Kidney (tissue), 14 donors: ENCODE results near the gene MAP4. TPM values are rescaled to one million over a fixed set of nuclear protein-coding genes. Genes with fewer than 3 reads are reported as not detected.

Source experiments
- DNase-seq, 5 donors: peaks; one replicate each; pipeline ENCODE4 v3.0.0-alpha.2; 2013 to 2020
- FAIRE-seq: peaks from 2 replicates; lab custom pipeline; 2012; peaks lifted over from hg19 to GRCh38; lab: Jason Lieb, UNC
- H3K27ac ChIP-seq, 2 donors: one replicate each; pipeline ENCODE4 v1.7.0; 2013; ENCODE audit warnings: low read depth in 2 of 2, low read length in 2 of 2, inconsistent platforms in 1 of 2
- H3K27me3 ChIP-seq: one replicate; pipeline ENCODE4 v1.7.1; 2013; ENCODE audit warnings: low read length, inconsistent platforms; ENCODE audit not compliant: control insufficient read depth, insufficient read depth
- H3K36me3 ChIP-seq, 3 donors: one replicate each; pipeline versions ENCODE4 v1.7.0 to v1.7.1; 2013; ENCODE audit warnings: low read length in 3 of 3, control low read depth in 1 of 3, inconsistent platforms in 1 of 3; ENCODE audit not compliant: insufficient read depth in 3 of 3, control insufficient read depth in 2 of 3
- H3K4me1 ChIP-seq, 3 donors: one replicate each; pipeline versions ENCODE4 v1.7.0 to v1.7.1; 2013; ENCODE audit warnings: low read length in 3 of 3, inconsistent platforms in 1 of 3, low read depth in 1 of 3; ENCODE audit not compliant: control insufficient read depth in 2 of 3, insufficient read depth in 2 of 3
- H3K4me3 ChIP-seq, 3 donors: one replicate each; pipeline versions ENCODE4 v1.7.0 to v1.8.1; 2013; ENCODE audit warnings: low read length in 3 of 3, control low read depth in 1 of 3, inconsistent platforms in 1 of 3
- H3K9ac ChIP-seq, 3 donors: one replicate each; pipeline versions ENCODE4 v1.7.0 to v1.7.1; 2013; ENCODE audit warnings: low read length in 3 of 3, control low read depth in 1 of 3, inconsistent platforms in 1 of 3
- H3K9me3 ChIP-seq, 3 donors: one replicate each; pipeline versions ENCODE4 v1.7.0 to v1.7.1; 2013; ENCODE audit warnings: low read length in 3 of 3, control low read depth in 1 of 3, inconsistent platforms in 1 of 3; ENCODE audit not compliant: control insufficient read depth in 2 of 3, insufficient read depth in 1 of 3
- intact Hi-C: fragments of 100-400 bp; cut with DNase I; formaldehyde crosslinking; loops from one replicate; pipeline ENCODE4 v1.11.1; 2022
- polyA plus RNA-seq: library from polyadenylated mRNA; stranded (reverse); fragments of 350-450 nt; fragmentation: Illumina TruSeq; extraction: RNeasy Lipid Tissue Mini Kit (QIAGEN cat#74804); gene quantifications from one replicate; pipeline ENCODE4 v1.2.3, GENCODE V29; 2014; ENCODE audit warnings: low read depth, low replicate concordance; ENCODE audit not compliant: insufficient read depth
- total RNA-seq: library from RNA; stranded (reverse); fragmentation: NEBNext Ultra II Directional; extraction: Animal tissue kit (Norgen Biotek cat#: 25700); gene quantifications from one replicate; pipeline ENCODE4 v1.2.1, GENCODE V29; 2021
- TF ChIP-seq, protein P1 (sequence below): IDR thresholded peaks from 3 replicates; pipeline ENCODE4 v1.5.1; 2012; ENCODE audit warnings: mild to moderate bottlenecking, moderate library complexity, borderline replicate concordance; ENCODE audit not compliant: insufficient read depth; ENCODE audit errors: extremely low read depth
- donor health status: control.
- donor health status: control.
- donor health status: control.
- donor health status: control.
- donor health status: control.
- donor health status: DM: yes; HTN: yes; CAD: no.
- donor health status: Normal renal cell carcinoma (clear cell type).

MAP4 gene
- total and polyA plus RNA-seq, 2 donors from 2014 or later: 69.6 to 239 TPM

DNA sequence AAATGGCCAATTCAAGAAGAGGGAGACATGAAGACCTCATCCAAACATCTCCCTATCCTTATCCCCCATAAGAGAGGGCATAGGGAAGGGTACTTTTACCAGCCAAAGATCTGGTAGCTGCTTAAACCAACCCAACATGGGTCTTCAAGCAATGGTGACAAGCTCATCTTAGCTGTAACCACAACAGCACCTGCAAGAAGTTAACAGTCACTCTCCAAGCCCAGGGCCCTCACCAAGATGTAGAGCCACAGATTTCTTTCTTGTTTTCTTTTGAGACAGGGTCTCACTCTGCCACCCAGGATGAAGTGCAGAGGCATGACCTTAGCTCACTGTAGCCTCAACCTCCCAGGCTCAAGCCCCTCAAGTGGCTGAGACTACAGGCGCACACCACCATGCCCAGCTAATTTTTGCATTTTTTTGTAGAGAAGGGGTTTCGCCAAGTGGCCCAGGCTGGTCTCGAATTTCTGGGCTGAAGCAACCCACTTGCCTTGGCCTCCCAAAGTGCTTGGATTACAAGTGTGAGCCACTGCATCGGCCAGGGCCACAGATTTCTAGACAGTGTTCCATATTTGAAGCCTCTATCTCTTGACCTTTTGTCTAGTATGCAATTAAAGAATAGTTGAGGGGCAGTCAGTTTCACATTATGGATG is 156.1 kb downstream of the MAP4 start:
- intact Hi-C loops: loop anchor here (10.0 kb wide), 1 partner anchor 125 kb away; no protein-coding TSS in a partner anchor
- H3K36me3 ChIP-seq: peaks cover 0 to 23% (median 14%) of the 10 kb centered on the region in 3 donors
- peak in 1 of 5 donors; percentile 20 for DNase-seq
- FAIRE-seq: no peak
- no peak overlapping the region for H3K27ac ChIP-seq
- no peaks in the 10 kb centered on the region for H3K9me3 ChIP-seq
- H3K9ac ChIP-seq: no peak overlapping the region
- no peak overlapping the region for H3K4me3 ChIP-seq
- TF ChIP-seq, protein P1, sequence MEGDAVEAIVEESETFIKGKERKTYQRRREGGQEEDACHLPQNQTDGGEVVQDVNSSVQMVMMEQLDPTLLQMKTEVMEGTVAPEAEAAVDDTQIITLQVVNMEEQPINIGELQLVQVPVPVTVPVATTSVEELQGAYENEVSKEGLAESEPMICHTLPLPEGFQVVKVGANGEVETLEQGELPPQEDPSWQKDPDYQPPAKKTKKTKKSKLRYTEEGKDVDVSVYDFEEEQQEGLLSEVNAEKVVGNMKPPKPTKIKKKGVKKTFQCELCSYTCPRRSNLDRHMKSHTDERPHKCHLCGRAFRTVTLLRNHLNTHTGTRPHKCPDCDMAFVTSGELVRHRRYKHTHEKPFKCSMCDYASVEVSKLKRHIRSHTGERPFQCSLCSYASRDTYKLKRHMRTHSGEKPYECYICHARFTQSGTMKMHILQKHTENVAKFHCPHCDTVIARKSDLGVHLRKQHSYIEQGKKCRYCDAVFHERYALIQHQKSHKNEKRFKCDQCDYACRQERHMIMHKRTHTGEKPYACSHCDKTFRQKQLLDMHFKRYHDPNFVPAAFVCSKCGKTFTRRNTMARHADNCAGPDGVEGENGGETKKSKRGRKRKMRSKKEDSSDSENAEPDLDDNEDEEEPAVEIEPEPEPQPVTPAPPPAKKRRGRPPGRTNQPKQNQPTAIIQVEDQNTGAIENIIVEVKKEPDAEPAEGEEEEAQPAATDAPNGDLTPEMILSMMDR: no peak
- no peaks in the 10 kb centered on the region for H3K4me1 ChIP-seq
- no peaks in the 10 kb centered on the region for H3K27me3 ChIP-seq

GRCh38 chr3:47857151-47857550 is 159.1 kb downstream of the MAP4 start:
- no peak overlapping the region for H3K27ac ChIP-seq
- no peaks in the 10 kb centered on the region for H3K4me1 ChIP-seq
- peaks cover 0 to 32% (median 17%) of the 10 kb centered on the region in 3 donors for H3K36me3 ChIP-seq
- H3K27me3 ChIP-seq: no peaks in the 10 kb centered on the region
- TF ChIP-seq, protein P1: no peak
- DNase-seq (peak in 1 of 5 donors; percentile 12), FAIRE-seq (no peak)
- H3K9ac ChIP-seq: no peak overlapping the region
- intact Hi-C loops: loop anchor here (10.0 kb wide), 1 partner anchor 128 kb away; no protein-coding TSS in a partner anchor
- H3K4me3 ChIP-seq: no peak overlapping the region
- H3K9me3 ChIP-seq: no peaks in the 10 kb centered on the region

DNA sequence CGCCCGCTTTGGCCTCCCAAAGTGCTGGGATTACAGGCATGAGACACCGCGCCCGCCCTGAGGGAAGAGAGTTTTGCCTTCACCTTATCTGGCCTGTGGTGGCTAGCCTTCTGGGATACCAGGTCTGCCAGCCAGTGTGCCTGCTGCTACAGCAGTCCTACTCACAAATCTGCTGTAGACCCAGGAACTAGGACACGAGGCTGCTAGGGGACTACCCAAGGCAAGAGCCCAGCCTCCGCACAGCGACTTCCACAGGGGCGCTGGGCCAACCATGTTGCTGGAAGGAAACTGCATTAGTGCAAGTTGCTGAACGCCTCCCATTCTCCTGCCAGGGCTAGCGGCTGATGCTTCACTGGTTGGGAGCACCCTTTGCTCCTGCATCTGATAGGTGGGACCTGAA is 159.5 kb downstream of the MAP4 start:
- intact Hi-C loops: loop anchor here (10.0 kb wide), 1 partner anchor 128 kb away; no protein-coding TSS in a partner anchor
- peak in 1 of 5 donors; percentile 56 for DNase-seq
- FAIRE-seq: no peak
- Histone ChIP-seq H3K36me3 (peaks cover 0 to 32% (median 20%) of the 10 kb centered on the region in 3 donors), H3K9ac (no peak overlapping the region), H3K27ac (no peak overlapping the region), H3K4me3 (no peak overlapping the region), H3K4me1 (no peaks in the 10 kb centered on the region), H3K27me3 (no peaks in the 10 kb centered on the region), H3K9me3 (no peaks in the 10 kb centered on the region)
- TF ChIP-seq, protein P1: no peak
